GM15510 (cell line): ENCODE results near the gene ZFP90.

Source experiments
- POLR2A ChIP-seq: IDR thresholded peaks from 3 replicates; pipeline ENCODE4 v1.6.1; 2011; ENCODE audit warnings: borderline replicate concordance; ENCODE audit not compliant: insufficient read length; ENCODE audit errors: extremely low read depth

Gene ZFP90

DNA sequence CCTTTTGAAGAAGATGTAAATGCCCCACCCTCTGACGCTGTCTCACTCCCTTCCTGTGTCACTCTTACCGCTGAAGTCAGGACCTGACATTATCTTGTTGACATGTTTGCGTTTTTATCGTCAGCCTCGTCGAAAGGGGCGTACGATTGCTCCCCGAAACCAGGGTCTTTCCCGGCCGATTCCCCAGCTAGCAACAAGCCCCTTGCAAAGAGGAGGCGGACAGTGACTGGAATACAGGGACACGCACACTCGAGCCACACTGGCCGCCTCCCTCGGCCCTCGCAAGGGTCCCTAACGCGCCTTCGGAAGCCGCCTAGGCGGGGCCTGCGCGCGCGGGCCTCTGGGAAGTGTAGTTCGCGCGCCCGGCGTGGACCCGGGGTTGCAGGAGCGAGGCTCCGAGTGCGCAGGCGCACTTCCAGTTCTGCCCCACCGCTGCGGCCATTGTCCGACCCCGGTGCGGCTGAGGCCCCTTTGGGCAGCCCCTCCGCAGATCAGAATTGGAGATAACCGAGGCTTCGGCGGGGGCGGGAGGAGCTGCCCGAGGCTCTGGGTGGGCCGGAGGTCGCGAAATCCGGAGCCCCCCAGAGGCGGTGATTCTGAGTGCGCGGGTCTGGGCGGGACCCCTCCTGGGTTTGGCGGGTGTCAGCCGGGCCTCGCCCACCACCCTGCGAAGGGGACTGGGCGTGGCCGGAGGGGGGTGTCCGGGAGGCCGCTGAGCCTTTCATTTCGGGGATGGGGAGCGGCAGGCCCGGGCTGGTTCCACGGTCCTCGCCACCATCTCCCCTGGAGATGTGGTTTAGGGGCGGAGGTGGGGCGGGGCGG is at the start of gene ZFP90:
TSS of gene ZFP90 (plus strand) at position 412 of the 822 bp plus-strand sequence. CDS start 502 bp downstream, outside the sequence.
- peak; percentile 75 for TF ChIP-seq POLR2A

DNA sequence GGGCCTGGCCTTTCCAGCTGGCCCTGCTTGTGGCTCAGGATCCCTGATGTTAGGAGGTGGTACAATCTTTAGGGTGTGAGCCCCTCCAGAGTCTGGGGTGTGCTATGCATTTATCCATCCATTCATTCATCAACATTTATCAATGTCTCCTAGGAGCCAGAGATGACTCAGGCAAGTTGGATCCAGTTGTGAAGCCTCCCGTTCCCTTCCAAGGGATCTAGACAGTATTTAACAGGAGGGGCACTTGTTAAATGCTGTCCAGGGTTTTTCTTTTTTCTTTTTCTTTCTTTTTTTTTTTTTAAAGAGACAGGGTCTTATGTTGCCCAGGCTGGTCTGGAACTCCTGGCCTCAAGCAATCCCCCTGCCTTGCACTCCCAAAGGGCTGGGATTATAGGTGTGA is 48.7 kb upstream of the ZFP90 start:
- TF ChIP-seq POLR2A: no peak

DNA sequence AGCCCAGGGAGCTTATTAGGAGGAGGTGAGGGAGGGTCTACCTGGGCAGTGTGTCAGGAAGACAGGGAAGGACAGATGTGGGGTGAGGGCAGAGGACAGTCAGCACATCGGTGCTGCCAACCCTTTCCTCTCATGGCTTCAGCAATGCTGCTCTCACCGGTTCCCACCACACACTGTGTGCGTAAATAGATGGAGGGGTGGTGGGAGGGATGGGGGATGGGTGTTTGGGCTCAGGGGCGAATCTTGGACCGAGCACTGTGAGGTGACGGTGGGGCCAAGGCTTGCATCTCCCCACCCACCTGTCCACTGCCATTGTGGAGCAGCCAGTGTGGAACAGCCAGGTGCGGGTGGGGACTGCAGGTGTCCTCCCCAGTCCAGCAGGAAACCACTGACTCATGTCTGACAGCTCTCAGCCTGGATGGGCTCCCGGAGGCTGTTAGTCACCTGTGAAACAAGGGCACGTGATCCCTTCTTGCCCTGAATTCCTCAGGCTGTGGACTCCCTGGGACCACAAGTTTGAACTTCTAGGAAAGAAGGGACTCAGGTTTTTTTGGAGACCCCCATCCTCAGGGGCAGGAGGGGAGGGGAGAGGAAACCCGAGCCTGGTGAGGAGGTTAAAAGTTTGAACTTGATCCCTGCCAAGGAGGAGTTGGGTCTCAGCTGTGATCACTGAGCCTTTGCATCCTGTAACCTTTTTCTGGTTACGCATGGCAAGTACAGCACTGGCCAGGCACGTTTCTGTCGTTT is 48.1 kb upstream of the ZFP90 start:
- TF ChIP-seq POLR2A: no peak

DNA sequence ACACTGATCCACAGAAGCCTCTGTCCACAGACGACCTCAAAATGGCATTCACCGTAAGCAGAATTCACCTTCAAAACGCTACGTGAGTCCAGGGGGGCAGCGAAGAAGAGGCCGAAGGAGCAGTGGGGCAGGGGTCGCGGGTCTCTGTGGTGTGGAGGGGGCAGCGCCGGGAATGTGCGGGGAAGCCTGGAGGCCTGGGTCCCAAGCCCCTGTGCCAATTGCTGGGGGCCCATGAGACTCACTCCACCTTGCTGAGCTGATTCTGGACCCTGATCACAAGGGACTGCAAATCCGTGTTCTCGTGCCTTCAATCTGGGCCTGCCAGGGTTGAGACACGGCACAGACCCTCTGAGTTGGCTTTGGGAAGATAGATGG is 47.5 kb upstream of the ZFP90 start:
- TF ChIP-seq POLR2A: no peak

DNA sequence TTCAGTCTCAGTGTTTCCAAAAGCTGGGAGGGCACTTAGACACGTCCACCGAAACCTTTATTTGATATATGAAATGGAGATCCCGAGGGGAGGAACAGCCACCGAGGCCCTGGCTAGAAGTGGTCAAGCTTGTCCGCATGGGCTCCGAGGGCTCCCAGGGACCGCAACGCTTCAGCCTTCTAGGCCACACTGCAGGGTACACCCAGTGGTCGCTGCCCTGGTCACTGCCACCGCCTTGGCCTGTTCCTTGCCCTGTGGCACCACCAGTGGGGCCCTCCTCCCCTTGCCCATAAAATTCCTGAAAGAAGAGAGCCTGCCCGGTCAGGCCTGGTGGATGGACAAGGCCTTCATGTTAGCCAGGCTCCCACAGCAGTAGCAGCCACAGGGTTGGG is 46.9 kb upstream of the ZFP90 start:
- TF ChIP-seq POLR2A: no peak

DNA sequence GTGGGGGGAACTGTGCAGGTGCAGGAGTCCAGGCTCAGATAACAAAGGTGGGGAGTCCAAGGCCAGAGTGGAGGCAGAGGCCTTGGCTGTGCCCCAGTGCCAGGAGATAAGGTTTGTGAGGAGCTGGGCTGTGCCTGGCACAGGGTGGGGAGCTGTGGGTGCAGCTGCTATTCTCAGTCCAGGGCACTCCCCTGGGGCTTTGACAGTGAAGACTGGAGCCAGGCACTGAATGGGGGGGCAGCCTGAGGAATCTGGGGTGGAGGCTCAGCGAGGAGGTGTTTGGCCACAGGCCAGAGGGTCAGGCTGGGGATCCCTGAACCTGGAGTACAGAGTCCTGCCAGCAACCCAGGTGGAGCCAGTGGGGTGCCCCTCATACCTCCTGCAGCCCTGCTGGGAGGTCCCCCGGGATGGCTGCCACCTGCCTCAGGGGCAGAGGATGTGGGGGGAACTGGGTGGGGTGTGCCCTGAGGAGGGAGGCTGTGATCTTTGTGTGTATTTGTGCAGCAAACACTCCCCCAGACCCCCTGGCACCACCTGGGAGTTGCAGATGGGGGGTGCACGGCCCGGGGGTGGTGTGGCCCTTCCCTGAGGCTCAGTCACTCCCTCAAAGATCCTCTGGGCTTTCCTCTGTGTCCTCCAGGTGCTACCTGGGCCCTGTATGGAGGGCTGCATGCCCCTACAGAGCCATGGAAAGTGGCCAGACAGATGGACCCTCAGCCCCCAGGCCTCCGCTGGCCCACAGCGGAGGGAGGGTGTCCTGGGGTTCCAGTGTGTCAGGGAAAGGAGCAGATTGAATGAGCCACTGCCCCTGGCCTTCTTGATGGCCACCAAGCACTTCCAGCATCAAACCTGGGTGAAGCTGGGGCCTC is 46.3 kb upstream of the ZFP90 start:
- TF ChIP-seq POLR2A: no peak

DNA sequence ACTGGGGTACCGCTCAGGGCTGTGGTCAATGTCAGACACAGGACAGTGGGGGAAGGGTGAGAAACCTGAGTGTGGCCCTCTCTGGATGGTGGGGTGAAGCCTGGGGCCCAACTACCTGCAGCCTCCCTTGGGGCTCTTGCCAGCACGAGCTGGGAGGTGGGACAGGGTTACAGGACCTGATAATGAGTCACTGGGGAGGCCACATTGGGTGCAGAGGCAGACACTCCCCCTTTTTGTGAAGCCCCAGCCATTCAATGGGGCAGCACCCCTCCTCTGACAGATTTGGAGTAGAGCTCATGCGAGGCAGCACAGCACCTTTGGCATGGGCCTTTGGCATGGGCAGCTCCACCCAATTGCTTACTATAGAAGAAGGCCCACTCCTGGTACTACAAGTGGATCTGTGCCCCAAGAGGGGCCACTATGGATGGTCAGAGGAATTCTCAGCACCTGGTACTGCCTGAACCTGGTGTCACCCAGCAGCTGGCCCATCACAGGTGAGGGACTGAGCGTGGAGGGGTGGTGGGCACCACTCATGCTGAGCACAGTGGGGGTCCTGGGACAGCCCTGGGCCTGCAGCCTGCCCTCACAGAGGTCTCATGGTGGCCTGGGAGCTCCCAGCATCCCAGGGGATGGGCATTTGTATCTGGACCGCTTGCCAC is 45.5 kb upstream of the ZFP90 start:
- no peak for TF ChIP-seq POLR2A

DNA sequence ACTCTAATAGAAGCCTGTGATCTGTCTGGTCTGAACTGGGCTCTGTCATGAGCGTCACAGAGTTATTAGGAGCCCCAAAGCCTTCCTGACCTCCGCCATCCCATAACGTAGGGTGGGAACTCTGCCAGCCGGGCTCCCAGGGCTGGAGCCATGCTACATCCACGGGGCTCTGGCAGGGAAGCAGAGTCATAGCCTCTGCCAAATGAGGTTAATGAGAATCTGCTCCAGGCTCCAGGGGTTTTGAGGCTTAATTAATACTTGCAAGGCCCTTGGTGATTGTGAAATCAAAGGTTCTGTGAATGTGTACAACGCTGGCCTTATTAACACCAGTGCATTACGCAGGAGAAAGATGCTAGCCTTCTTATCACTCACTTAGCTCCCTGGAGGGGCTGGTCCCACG is 42.4 kb upstream of the ZFP90 start:
- TF ChIP-seq POLR2A: no peak

DNA sequence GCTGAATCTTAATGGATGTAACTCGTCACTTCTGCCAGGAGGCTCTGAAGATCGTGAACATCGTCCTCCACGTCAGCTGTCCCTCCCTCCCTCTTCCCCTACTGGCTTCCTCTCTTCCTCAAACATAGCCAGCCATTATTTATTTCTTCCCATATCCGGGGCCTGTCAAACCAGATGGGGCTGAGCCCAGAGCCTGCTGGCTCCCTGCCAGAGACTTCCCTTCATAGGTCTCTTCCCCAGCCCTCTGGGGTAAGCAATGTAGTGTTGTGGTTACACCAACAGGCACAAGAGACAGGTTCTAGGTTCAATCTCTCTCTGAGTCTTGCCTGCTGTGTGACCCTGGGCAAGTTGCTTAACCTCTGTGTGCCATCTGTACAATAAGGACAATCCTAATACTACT is 40.1 kb upstream of the ZFP90 start:
- TF ChIP-seq POLR2A: no peak

DNA sequence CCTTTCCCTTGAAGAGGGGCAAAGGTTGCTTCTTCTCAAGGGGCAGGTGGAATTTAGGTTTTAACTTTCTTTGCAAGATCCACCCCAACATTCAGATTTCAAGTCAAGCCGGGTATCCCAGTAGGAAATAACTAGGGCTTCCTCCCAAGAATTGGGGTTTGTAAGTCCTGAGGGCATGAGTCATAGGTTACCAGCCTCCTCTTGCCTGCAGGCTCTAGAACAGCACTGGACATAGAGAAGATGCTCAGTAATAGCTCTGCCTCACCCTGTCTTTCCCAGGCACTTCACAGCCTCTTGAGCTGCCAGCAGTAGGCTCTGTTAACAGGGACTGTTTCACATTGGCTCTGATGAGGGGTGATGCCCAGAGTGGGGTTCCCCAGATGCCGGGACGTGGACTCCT is 35.8 kb upstream of the ZFP90 start:
- TF ChIP-seq POLR2A: no peak

DNA sequence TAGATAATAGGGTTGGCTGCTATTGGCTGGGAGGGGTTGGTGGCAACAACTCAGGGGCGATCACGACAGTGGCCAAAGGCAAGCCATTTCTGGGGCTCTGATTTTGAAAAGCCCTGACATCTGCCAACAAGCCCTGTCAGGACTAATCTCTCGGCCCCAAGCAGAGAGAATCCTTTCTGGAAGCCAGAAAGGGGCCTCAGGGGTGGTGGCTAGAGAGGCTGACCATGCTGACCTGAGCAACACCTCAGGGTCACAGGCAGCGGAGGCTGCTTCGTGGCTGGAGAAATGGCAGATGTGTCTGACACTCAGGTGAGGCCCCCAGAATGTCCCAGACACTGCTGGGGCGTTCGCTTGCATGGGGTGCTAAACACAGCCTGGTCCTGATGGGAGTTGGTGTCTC is 35.0 kb upstream of the ZFP90 start:
- no peak for TF ChIP-seq POLR2A

DNA sequence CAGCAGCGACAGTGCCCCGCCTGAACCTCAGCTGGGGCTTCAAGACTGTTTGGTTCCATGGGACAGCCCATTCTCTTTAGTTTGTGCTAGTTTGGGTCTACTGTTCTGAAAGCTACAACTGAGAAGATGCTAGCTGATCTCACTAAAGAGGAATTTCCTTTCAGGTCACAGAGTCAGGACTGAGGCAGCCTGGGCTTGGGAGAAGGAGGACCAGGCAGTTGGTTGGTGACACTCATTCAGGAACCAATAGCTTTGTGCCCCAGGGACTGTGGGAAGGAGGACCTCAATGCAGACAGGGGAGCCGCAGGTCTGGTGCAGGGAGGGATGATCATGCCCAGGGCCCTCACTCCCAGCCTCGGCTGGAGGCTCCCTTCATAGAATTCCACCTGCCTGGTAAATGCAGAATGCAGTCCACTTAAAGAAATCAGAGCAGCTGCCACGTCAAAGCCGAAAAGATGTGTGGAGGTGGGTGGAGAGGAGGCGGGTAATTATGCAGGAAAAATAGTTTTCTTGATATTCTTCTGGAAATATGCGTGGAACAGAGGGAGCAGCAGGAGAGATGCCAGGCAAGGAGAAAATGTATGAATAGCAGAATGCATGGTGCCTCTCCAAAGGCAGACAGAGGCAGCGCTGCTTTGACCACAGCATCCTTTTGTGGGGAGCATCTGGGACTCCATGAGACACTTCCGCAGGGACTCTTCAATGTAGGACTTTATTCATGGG is 32.6 kb upstream of the ZFP90 start:
- TF ChIP-seq POLR2A: no peak

DNA sequence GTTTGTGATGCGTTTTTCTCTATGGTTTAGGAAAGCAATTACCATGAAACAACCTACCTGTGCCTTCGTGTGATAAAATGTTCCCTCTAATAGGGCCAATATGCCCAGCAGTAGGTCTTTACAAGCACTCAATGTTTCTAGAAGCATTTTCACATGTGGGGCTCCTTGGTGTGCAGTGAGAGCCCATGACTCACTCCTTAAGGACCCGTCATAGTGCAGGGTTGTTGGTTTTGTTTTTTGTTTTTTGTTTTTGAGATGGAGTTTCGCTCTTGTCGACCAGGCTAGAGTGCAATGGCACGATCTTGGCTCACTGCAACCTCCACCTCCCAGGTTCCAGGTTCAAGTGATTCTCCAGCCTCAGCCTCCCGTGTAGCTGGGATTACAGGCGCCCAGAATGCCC is 31.1 kb upstream of the ZFP90 start:
- no peak for TF ChIP-seq POLR2A
